Naive thymus-derived CD8-positive, alpha-beta T cell (primary cell): ENCODE measurements around the gene CERS1. TPM values are rescaled to one million over a fixed set of nuclear protein-coding genes. Genes with fewer than 3 reads are reported as not detected.

Source experiments
- ATAC-seq, 2 donors: fragments of 150-1000 bp; cut with Tn5 transposase in 1 of 2; sonication (Bioruptor Pico), chemical (Tn5 transposase) in 1 of 2; 1 replicate in 1 of 2; 2 replicates in 1 of 2; pipeline ENCODE4 v1.10.0; 2021; ENCODE audit warnings: mild to moderate bottlenecking in 2 of 2, moderate library complexity in 2 of 2
- POLR2A ChIA-PET: fragments of 350-600 bp; sonication (Branson Sonifier 250); formaldehyde crosslinking; loops from one replicate; lab custom pipeline; 2021; ENCODE audit warnings: antibody characterized with exemption; lab: Charles Lee
- DNase-seq, 10 donors: peaks; one replicate each; pipeline versions ENCODE4 v3.0.0 to v3.0.0-alpha.2; 2020 to 2022
- H3K27ac Mint-ChIP-seq, 10 donors: one replicate each; pipeline ENCODE4 v1.8.0; 2020 to 2022; ENCODE audit warnings: mild to moderate bottlenecking in 10 of 10, mixed read lengths in 10 of 10, moderate library complexity in 4 of 10, inconsistent platforms in 1 of 10
- H3K27me3 Mint-ChIP-seq, 5 donors: one replicate each; pipeline ENCODE4 v1.8.0; 2021 to 2022; ENCODE audit warnings: mixed read lengths in 5 of 5
- H3K36me3 Mint-ChIP-seq, 3 donors: one replicate each; pipeline ENCODE4 v1.8.0; 2020 to 2022; ENCODE audit warnings: mixed read lengths in 3 of 3, mild to moderate bottlenecking in 2 of 3, inconsistent platforms in 1 of 3
- H3K4me1 Mint-ChIP-seq, 4 donors: one replicate each; pipeline ENCODE4 v1.8.0; 2021 to 2022; ENCODE audit warnings: mixed read lengths in 4 of 4
- H3K4me3 Mint-ChIP-seq, 10 donors: one replicate each; pipeline ENCODE4 v1.8.0; 2020 to 2022; ENCODE audit warnings: mild to moderate bottlenecking in 10 of 10, mixed read lengths in 10 of 10, moderate library complexity in 6 of 10, inconsistent platforms in 1 of 10
- H3K9me3 Mint-ChIP-seq, 9 donors: one replicate each; pipeline ENCODE4 v1.8.0; 2020 to 2022; ENCODE audit warnings: mixed read lengths in 9 of 9, mild to moderate bottlenecking in 3 of 9, inconsistent platforms in 1 of 9, moderate library complexity in 1 of 9
- polyA plus RNA-seq, 3 donors: library from polyadenylated mRNA; unstranded; fragments of 300-500 nt; fragmentation: Illumina TruSeq; gene quantifications; one replicate each; pipeline ENCODE4 v1.2.3, GENCODE V29; 2021
- total RNA-seq, 8 experiments: library from RNA in 2 of 8; stranded (reverse) in 2 of 8; gene quantifications; one replicate each; pipeline ENCODE4 v1.2.3 and lab custom pipeline; 2021 to 2026

CERS1 gene
- total and polyA plus RNA-seq, 5 experiments from 2014 or later = not detected

DNA sequence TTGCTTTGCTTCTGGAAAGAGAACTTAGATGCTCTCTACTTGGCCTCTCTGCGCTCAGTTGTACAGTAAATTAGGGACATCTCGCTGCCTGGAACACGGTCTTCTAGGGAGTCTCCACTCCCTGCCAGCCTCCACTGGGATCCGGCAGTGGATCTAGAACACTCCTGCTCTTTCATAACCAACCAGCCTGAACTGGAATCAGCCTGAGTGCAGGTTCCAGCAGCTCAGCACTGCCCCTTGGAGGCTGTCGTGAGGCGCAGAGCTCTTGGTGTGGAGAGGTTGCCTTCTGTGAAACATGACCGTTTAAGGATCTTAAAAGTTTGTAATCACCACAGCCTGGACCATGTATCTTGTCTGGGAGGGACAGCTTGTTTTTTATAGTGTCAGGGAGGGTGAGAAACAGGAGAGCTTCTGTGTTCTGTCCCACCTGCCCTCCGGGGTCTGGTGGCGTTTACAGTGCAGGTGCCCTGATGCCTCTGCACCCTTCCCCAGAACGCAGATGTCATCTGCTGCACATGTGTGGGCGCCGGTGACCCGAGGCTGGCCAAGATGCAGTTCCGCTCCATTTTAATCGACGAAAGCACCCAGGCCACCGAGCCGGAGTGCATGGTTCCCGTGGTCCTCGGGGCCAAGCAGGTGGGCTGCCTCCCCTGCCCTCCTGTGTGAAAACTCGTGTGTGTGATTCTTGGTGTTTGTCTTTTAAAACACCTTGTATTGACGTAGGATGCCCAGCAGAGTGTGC is 39.4 kb downstream of the CERS1 start:
- Mint-ChIP-seq H3K27ac (peak overlapping the region in 1 of 10 donors; percentile 24), H3K36me3 (peaks cover 0 to 90% (median 14%) of the 10 kb centered on the region in 3 donors), H3K4me3 (no peak overlapping the region), H3K9me3 (no peaks in the 10 kb centered on the region), H3K4me1 (peaks cover 0 to 3% (median under 1%) of the 10 kb centered on the region in 4 donors), H3K27me3 (no peaks in the 10 kb centered on the region)
- POLR2A ChIA-PET = interaction anchor here (0.8 kb wide), 1 partner anchor 268 kb away, joined by 3 read pairs; the partner anchor contains the start of gene REX1BD
- ATAC-seq (no peak), DNase-seq (no peak)

DNA sequence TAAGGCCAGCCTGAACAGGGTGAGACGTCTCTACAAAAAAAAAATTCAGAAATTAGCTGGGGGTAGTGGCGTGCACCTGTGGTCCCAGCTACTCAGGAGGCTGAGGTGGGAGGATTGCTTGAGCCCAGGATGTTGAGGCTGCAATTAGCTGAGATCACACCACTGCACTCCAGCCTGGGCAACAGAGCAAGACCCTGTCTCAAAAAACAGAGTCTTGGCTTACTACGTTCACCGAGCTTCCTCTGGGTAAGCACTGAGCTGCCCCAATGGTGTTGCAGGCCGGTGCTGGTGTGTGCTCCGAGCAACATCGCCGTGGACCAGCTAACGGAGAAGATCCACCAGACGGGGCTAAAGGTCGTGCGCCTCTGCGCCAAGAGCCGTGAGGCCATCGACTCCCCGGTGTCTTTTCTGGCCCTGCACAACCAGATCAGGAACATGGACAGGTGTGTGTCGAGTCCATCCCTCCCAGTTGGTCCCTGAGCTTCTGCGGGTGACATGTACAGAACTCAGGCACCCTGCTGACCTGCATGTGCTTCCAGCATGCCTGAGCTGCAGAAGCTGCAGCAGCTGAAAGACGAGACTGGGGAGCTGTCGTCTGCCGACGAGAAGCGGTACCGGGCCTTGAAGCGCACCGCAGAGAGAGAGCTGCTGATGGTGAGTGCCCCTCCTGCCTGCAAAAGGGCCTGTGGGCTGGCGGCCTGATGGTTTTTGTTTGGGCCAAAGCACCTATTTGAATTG is 40.1 kb downstream of the CERS1 start:
- H3K27ac Mint-ChIP-seq = peak overlapping the region in 2 of 10 donors; percentile 9 to 55
- DNase-seq = no peak
- peaks cover 0 to 90% (median 18%) of the 10 kb centered on the region in 3 donors for H3K36me3 Mint-ChIP-seq
- no peaks in the 10 kb centered on the region for H3K27me3 Mint-ChIP-seq
- POLR2A ChIA-PET = interaction anchor here (0.8 kb wide), 1 partner anchor 267 kb away, joined by 3 read pairs; the partner anchor contains the start of gene REX1BD
- no peak overlapping the region for H3K4me3 Mint-ChIP-seq
- no peak for ATAC-seq
- H3K9me3 Mint-ChIP-seq = no peaks in the 10 kb centered on the region
- H3K4me1 Mint-ChIP-seq = peaks cover 0 to 1% (median 0%) of the 10 kb centered on the region in 4 donors

DNA sequence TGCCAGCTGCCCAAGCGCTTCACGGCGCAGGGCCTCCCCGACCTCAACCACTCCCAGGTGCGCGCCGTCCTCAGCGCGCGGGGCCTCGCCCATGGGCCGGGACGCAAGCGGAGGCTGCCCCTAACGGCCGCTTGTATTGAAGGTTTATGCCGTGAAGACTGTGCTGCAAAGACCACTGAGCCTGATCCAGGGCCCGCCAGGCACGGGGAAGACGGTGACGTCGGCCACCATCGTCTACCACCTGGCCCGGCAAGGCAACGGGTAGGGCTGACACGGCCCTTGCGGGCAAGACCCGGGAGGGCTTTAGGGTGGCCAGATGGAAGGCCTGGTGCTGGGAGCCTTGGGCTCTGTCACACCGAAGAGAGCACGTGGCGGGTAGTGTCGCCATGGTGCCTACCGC is 41.0 kb downstream of the CERS1 start:
- ATAC-seq = no peak
- Mint-ChIP-seq H3K27me3 (no peaks in the 10 kb centered on the region), H3K36me3 (peaks cover 0 to 91% (median 18%) of the 10 kb centered on the region in 3 donors), H3K4me3 (no peak overlapping the region), H3K9me3 (no peaks in the 10 kb centered on the region), H3K27ac (peak overlapping the region in 1 of 10 donors; percentile 55), H3K4me1 (peaks cover 0 to 4% (median 1%) of the 10 kb centered on the region in 4 donors)
- DNase-seq = no peak
- POLR2A ChIA-PET = no interaction called here

DNA sequence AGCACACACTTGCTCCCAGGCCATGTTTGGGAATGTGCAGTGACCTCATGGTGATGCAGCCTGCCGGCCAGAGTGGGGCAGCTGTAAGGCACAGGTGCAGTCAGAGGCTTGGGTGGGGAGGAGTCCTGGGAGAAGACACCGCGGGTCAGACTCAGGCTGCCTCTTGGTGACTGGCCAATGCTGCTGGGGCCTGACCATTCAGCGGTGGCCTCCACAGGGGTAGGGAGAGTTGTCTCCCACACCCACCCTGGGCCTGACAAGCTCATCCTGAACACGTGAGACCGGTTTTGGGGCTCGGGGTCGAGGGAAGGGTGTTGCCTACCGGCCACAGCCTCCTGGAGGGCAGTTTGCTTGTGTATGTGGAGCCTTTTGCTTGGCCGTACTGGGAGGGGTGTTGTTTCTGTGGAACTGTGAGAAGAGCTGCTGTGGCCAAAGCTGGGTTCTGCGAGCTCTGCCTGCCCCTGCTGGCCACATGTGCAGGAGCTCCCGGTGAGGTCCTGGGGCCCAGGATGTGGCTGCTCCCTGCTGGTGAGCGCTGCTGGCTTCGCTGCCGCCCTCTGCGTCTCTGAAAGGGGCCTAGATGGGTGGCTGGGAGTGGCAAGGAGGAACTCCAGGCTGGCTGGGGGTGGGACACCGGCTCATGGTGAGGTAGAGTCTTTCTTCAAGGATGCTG is 42.1 kb downstream of the CERS1 start:
- H3K9me3 Mint-ChIP-seq = no peaks in the 10 kb centered on the region
- H3K36me3 Mint-ChIP-seq = peaks cover 0 to 92% (median 18%) of the 10 kb centered on the region in 3 donors
- no peak overlapping the region for H3K4me3 Mint-ChIP-seq
- ATAC-seq = peak in 1 of 2 donors; percentile 17
- no peaks in the 10 kb centered on the region for H3K27me3 Mint-ChIP-seq
- POLR2A ChIA-PET = interaction anchor here (0.6 kb wide), 1 partner anchor 266 kb away, joined by 3 read pairs; no protein-coding TSS in a partner anchor
- peaks cover 3 to 12% (median 7%) of the 10 kb centered on the region in 4 donors for H3K4me1 Mint-ChIP-seq
- DNase-seq = no peak
- peak overlapping the region in 2 of 10 donors; percentile 51 to 69 for H3K27ac Mint-ChIP-seq

DNA sequence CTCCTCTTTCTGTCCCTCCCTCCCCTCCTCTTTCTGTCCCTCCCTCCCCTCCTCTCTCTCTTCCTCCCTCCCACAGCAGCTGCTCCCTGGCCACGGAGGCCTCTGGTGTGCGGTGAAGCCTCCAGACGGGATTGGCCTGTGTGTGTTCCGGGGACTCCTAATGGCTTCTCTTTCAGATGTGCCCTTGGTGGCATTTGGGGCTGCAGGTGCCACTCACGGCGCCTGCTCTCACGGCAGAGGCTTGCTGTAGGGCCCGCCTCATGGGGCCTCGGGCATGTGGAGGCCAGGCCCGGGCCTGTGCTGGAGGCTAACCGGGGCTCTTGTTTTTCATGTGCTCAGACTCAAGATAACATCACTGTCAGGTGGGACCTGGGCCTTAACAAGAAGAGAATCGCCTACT is 43.3 kb downstream of the CERS1 start:
- DNase-seq = no peak

DNA sequence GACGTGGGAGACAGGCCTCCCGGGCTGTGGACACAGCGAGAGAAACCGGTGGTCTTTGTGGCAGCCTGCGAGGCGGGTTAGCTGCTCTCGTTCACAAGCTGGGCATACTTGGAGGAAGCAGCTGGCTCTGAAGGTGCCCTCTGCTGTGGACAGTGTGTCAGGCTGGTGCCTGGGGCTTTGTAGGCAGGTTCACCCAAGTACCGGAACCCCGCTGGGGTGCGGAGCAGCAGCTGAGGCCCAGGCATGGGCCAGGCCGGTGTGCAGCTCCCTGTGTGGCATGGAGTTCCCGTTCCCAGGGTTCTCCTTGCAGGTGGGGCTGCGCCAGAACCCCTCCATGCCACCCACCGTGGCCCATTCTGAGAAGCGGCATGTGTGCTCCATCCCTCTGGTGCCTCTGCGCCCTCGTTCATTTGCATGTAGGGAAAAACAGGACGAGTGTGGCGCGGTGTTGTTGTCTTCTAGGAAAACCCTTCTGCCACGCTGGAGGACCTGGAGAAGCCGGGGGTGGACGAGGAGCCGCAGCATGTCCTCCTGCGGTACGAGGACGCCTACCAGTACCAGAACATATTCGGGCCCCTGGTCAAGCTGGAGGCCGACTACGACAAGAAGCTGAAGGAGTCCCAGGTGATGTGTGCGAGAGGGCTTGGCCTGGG is 44.2 kb downstream of the CERS1 start:
- DNase-seq (no peak), ATAC-seq (no peak)
- peaks cover 13 to 32% (median 19%) of the 10 kb centered on the region in 4 donors for H3K4me1 Mint-ChIP-seq
- no peak overlapping the region for H3K4me3 Mint-ChIP-seq
- H3K36me3 Mint-ChIP-seq = peaks cover 0 to 90% (median 15%) of the 10 kb centered on the region in 3 donors
- H3K27ac Mint-ChIP-seq = no peak overlapping the region
- H3K27me3 Mint-ChIP-seq = no peaks in the 10 kb centered on the region
- POLR2A ChIA-PET = no interaction called here
- H3K9me3 Mint-ChIP-seq = no peaks in the 10 kb centered on the region

More for the DNA sequence above, 43.3 kb downstream of the CERS1 start:
- Mint-ChIP-seq H3K36me3 (peaks cover 0 to 93% (median 16%) of the 10 kb centered on the region in 3 donors), H3K9me3 (no peaks in the 10 kb centered on the region), H3K27me3 (no peaks in the 10 kb centered on the region), H3K27ac (peak overlapping the region in 2 of 10 donors; percentile 44 to 51), H3K4me1 (peaks cover 8 to 23% (median 11%) of the 10 kb centered on the region in 4 donors), H3K4me3 (no peak overlapping the region)
- POLR2A ChIA-PET = no interaction called here
- ATAC-seq = no peak

DNA sequence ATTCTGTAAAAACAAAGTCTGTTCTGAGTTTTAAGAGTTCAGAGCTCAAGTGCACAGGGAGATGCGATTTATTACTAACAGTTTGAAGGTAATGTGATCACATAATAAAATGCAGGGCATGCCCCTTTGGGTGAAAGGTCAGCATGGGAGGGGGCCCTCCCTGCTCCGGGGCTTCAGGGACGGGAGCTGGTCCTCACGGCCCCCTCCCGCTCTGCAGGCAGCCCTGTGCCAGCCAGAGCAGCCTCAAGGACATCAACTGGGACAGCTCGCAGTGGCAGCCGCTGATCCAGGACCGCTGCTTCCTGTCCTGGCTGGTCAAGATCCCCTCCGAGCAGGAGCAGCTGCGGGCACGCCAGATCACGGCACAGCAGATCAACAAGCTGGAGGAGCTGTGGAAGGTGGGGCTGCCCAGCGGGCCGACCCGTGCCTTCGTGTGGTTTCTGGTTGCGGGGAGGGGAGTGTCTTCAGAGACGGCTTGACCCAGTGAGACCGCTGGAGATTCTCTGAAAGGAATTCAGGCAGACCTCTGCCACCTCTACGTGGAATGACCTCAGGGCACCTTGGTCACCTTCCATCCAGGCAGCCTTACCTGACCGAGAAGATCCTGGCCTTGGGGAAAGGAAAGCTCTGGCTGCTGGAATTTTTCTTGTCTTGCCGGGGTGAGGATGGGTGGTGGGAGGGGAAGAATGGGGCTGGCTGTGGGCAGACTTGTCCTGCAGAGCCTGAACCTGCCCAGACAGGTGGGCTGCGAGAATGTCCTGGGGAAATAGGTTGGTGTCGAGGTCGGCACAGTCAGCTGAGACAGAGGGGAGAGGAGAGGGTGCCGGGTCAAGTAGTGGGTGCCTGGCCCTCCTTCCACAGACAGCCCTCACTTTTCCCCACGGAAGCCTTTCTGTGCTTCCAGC is 45.2 kb downstream of the CERS1 start:
- no peaks in the 10 kb centered on the region for H3K27me3 Mint-ChIP-seq
- peak overlapping the region in 1 of 10 donors; percentile 59 for H3K27ac Mint-ChIP-seq
- no peaks in the 10 kb centered on the region for H3K9me3 Mint-ChIP-seq
- DNase-seq = peak in 1 of 10 donors; percentile 9
- no peak for ATAC-seq
- H3K4me1 Mint-ChIP-seq = peaks cover 18 to 39% (median 29%) of the 10 kb centered on the region in 4 donors
- POLR2A ChIA-PET = no interaction called here
- H3K36me3 Mint-ChIP-seq = peaks cover 0 to 82% (median 8%) of the 10 kb centered on the region in 3 donors
- no peak overlapping the region for H3K4me3 Mint-ChIP-seq

DNA sequence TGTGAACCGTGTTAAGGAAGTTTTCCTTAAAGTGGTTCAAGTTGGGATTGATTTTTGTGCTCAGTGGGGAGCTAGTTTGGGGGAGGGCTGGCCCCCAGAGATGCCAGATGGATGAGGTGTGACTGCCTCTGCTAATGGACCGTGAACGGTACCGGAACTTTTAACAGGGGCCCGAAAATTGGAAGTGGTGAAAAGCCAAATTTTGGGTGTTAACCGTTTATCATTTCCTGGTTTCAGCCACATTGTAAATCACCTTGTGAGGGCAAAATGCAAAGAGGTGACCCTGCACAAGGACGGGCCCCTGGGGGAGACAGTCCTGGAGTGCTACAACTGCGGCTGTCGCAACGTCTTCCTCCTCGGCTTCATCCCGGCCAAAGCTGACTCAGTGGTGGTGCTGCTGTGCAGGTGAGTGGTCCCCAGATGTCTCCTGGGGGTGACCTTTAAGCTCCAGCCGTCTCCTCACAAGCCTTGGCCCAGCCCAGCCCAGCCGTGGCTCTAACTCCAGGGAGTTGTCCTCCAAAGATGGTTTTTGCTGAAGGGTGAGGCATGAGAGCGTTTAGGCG is 46.0 kb downstream of the CERS1 start:
- H3K4me1 Mint-ChIP-seq = peaks cover 22 to 47% (median 36%) of the 10 kb centered on the region in 4 donors
- H3K9me3 Mint-ChIP-seq = no peaks in the 10 kb centered on the region
- peak overlapping the region in 2 of 10 donors; percentile 25 to 35 for H3K27ac Mint-ChIP-seq
- peaks cover 0 to 75% (median 8%) of the 10 kb centered on the region in 3 donors for H3K36me3 Mint-ChIP-seq
- H3K4me3 Mint-ChIP-seq = peak overlapping the region in 1 of 10 donors; percentile 4
- POLR2A ChIA-PET = no interaction called here
- H3K27me3 Mint-ChIP-seq = no peaks in the 10 kb centered on the region
- DNase-seq (peak in 1 of 10 donors; percentile 19), ATAC-seq (no peak)

DNA sequence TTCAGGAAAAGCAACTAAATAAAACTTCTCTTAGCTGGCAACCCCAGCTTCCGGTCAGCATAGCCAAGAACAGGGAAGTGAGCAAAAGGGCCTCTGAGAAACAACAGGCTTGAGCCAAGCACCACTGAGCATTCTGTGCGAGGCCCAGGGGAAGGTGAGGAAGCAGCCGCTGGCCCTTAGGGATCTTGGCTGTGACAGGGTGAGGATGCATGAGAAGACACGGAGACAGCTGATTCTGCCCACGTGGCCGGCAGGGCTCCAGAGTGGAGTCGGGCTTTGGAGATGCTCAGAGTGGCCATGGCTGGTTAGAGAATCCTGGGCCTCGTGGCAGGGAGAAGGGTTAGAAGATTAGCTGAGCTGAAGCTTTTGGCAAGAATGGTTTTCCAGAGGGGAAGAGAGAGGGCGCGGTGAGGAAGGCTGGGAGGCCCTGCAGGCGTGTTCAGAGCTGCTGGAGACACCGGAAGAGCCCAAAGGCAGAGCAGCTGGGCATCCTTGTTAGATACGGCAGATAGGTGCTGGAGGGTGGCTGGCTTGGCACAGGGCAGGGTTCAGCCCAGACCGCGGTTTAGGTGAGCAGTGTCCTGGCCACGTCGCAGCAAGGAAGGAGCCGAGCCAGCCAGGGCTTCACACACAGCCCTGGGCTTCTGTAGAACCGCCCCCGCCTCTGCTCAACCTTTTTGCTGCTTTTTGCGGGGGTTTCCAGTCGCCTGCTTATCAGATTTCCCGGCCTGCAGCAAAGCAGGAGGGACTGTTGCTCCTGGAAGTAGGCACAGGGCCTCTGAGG is 46.9 kb downstream of the CERS1 start:
- Mint-ChIP-seq H3K4me3 (peak overlapping the region in 2 of 10 donors; percentile 51 to 57), H3K36me3 (peaks cover 0 to 68% (median 8%) of the 10 kb centered on the region in 3 donors), H3K4me1 (peaks cover 22 to 55% (median 44%) of the 10 kb centered on the region in 4 donors), H3K9me3 (no peaks in the 10 kb centered on the region), H3K27ac (peak overlapping the region in 4 of 10 donors; percentile 49 to 86 (median 74)), H3K27me3 (no peaks in the 10 kb centered on the region)
- POLR2A ChIA-PET = interaction anchor here (3.4 kb wide), 1 partner anchor 255 kb away, joined by 19 read pairs; no protein-coding TSS in a partner anchor
- ATAC-seq (no peak), DNase-seq (peak in 1 of 10 donors; percentile 43)
